Natural killer cell (primary cell): ENCODE results near the gene KRTAP12-2. TPM values are rescaled to one million over a fixed set of nuclear protein-coding genes. Genes with fewer than 3 reads are reported as not detected.
A peak's percentile ranks its signal among the peaks of the same experiment; 100 is the strongest.

ENCODE experiments used
- ATAC-seq, 3 donors: fragments of 150-1000 bp in 2 of 3; fragments of 200-7000 bp in 1 of 3; cut with Tn5 transposase; 1 replicate in 1 of 3; 2 replicates in 2 of 3; pipeline ENCODE4 v1.10.0; 2021; ENCODE audit warnings: mild to moderate bottlenecking in 2 of 3, moderate library complexity in 2 of 3
- DNase-seq, 2 donors: peaks; one replicate each; pipeline versions ENCODE4 v3.0.0 to v3.0.0-alpha.2; 2013 to 2021; ENCODE audit warnings: mixed read lengths in 1 of 2
- H3K27ac ChIP-seq: one replicate; pipeline ENCODE4 v1.5.1; 2013; ENCODE audit warnings: mild to moderate bottlenecking, low read length
- H3K27me3 ChIP-seq: one replicate; pipeline ENCODE4 v1.6.1; 2013; ENCODE audit warnings: low read length; ENCODE audit not compliant: control insufficient read depth, insufficient read depth
- H3K36me3 ChIP-seq: one replicate; pipeline ENCODE4 v1.6.1; 2013; ENCODE audit warnings: low read length; ENCODE audit not compliant: control insufficient read depth, insufficient read depth
- H3K4me1 ChIP-seq: one replicate; pipeline ENCODE4 v1.6.1; 2013; ENCODE audit warnings: low read length; ENCODE audit not compliant: control insufficient read depth, insufficient read depth
- H3K4me3 ChIP-seq: one replicate; pipeline ENCODE4 v1.5.1; 2013; ENCODE audit warnings: low read length
- H3K9me3 ChIP-seq: one replicate; pipeline ENCODE4 v1.6.1; 2013; ENCODE audit warnings: low read length; ENCODE audit not compliant: control insufficient read depth, insufficient read depth
- H3K27ac Mint-ChIP-seq, 2 donors: one replicate each; pipeline ENCODE4 v1.8.0; 2022; ENCODE audit warnings: mild to moderate bottlenecking in 2 of 2, mixed read lengths in 2 of 2, moderate library complexity in 1 of 2
- H3K27me3 Mint-ChIP-seq, 2 donors: one replicate each; pipeline ENCODE4 v1.8.0; 2022; ENCODE audit warnings: low read depth in 2 of 2, mixed read lengths in 2 of 2
- H3K36me3 Mint-ChIP-seq: one replicate; pipeline ENCODE4 v1.8.0; 2022; ENCODE audit warnings: mixed read lengths
- H3K4me1 Mint-ChIP-seq, 2 donors: one replicate each; pipeline ENCODE4 v1.8.0; 2022; ENCODE audit warnings: mixed read lengths in 2 of 2
- H3K4me3 Mint-ChIP-seq: one replicate; pipeline ENCODE4 v1.8.0; 2022; ENCODE audit warnings: mild to moderate bottlenecking, moderate library complexity, mixed read lengths
- H3K9me3 Mint-ChIP-seq, 2 donors: one replicate each; pipeline ENCODE4 v1.8.0; 2022; ENCODE audit warnings: mixed read lengths in 2 of 2
- CTCF ChIP-seq: fragments of 200-600 bp; IDR thresholded peaks from one replicate; pipeline ENCODE4 v1.8.0; 2022; ENCODE audit warnings: antibody characterized with exemption
- WGBS: methylation state at CpG from one replicate; pipeline ENCODE4 v1.1.7; 2013; ENCODE audit warnings: missing lambda C conversion rate; ENCODE audit not compliant: insufficient coverage; 5-methylcytosine and 5-hydroxymethylcytosine counted together
- intact Hi-C: fragments of 100-400 bp; cut with micrococcal nuclease; formaldehyde crosslinking; loops from one replicate; pipeline ENCODE4 v1.14.2; 2022
- total RNA-seq, 4 donors: library from RNA; stranded (reverse); fragments of 120-200 nt in 1 of 4; gene quantifications; one replicate each; pipeline versions ENCODE4 v1.2.3 to v1.2.4, GENCODE V29; 2013 to 2022

KRTAP12-2 gene
- total RNA-seq, 3 donors from 2014 or later (not counting 1 experiment from before 2014, with no cell fraction given): not detected

GRCh38 chr21:44708866-44709425, 42.2 kb upstream of the KRTAP12-2 start:
- no peaks in the 10 kb centered on the region for H3K36me3 ChIP-seq
- H3K27me3 ChIP-seq: peaks cover 78% of the 10 kb centered on the region
- H3K9me3 ChIP-seq: peaks cover 9% of the 10 kb centered on the region
- Mint-ChIP-seq H3K36me3 (peaks cover 13% of the 10 kb centered on the region), H3K27me3 (peaks cover 59 to 65% of the 10 kb centered on the region in 2 donors), H3K9me3 (peaks cover 0 to 3% of the 10 kb centered on the region in 2 donors), H3K4me1 (peaks cover 9 to 22% of the 10 kb centered on the region in 2 donors), H3K27ac (peak overlapping the region in 1 of 2 donors; percentile 40), H3K4me3 (no peak overlapping the region)
- H3K27ac ChIP-seq: no peak overlapping the region
- intact Hi-C loops: no loop called here
- 5% methylated on average over 25 of the region's 25 CpGs for WGBS
- no peak for TF ChIP-seq CTCF
- DNase-seq: no peak
- ATAC-seq: no peak
- peaks cover 37% of the 10 kb centered on the region for H3K4me1 ChIP-seq
- no peak overlapping the region for H3K4me3 ChIP-seq

- Mint-ChIP-seq H3K9me3 (peaks cover 0 to 3% of the 10 kb centered on the region in 2 donors), H3K27ac (no peak overlapping the region), H3K4me1 (peaks cover 9 to 22% of the 10 kb centered on the region in 2 donors), H3K27me3 (peaks cover 53 to 67% of the 10 kb centered on the region in 2 donors), H3K4me3 (no peak overlapping the region), H3K36me3 (peaks cover 13% of the 10 kb centered on the region)
- Histone ChIP-seq H3K9me3 (peaks cover 9% of the 10 kb centered on the region), H3K27ac (no peak overlapping the region), H3K27me3 (peaks cover 77% of the 10 kb centered on the region), H3K4me3 (no peak overlapping the region), H3K36me3 (no peaks in the 10 kb centered on the region), H3K4me1 (peaks cover 37% of the 10 kb centered on the region)
- intact Hi-C loops: no loop called here
- 7% methylated on average over 13 of the region's 13 CpGs for WGBS
- TF ChIP-seq CTCF: no peak
- ATAC-seq: no peak
- DNase-seq: no peak
These were observed 41.6 kb upstream of the KRTAP12-2 start for GRCh38 chr21:44708213-44708865.

- H3K4me1 ChIP-seq: peaks cover 37% of the 10 kb centered on the region
- H3K4me3 ChIP-seq: no peak overlapping the region
- Mint-ChIP-seq H3K9me3 (peaks cover 0 to 3% of the 10 kb centered on the region in 2 donors), H3K36me3 (peaks cover 13% of the 10 kb centered on the region), H3K4me3 (no peak overlapping the region), H3K27me3 (peaks cover 56 to 72% of the 10 kb centered on the region in 2 donors), H3K27ac (no peak overlapping the region), H3K4me1 (peaks cover 9 to 22% of the 10 kb centered on the region in 2 donors)
- no peak for DNase-seq
- H3K9me3 ChIP-seq: peaks cover 9% of the 10 kb centered on the region
- H3K27me3 ChIP-seq: peaks cover 74% of the 10 kb centered on the region
- TF ChIP-seq CTCF: no peak
- H3K27ac ChIP-seq: no peak overlapping the region
- no peak for ATAC-seq
- no peaks in the 10 kb centered on the region for H3K36me3 ChIP-seq
- 9% methylated on average over 35 of the region's 46 CpGs for WGBS
- intact Hi-C loops: no loop called here
These were observed 40.2 kb upstream of the KRTAP12-2 start for GRCh38 chr21:44706706-44707581.
